ENCODE measurements around the gene KCNN2.

DNA sequence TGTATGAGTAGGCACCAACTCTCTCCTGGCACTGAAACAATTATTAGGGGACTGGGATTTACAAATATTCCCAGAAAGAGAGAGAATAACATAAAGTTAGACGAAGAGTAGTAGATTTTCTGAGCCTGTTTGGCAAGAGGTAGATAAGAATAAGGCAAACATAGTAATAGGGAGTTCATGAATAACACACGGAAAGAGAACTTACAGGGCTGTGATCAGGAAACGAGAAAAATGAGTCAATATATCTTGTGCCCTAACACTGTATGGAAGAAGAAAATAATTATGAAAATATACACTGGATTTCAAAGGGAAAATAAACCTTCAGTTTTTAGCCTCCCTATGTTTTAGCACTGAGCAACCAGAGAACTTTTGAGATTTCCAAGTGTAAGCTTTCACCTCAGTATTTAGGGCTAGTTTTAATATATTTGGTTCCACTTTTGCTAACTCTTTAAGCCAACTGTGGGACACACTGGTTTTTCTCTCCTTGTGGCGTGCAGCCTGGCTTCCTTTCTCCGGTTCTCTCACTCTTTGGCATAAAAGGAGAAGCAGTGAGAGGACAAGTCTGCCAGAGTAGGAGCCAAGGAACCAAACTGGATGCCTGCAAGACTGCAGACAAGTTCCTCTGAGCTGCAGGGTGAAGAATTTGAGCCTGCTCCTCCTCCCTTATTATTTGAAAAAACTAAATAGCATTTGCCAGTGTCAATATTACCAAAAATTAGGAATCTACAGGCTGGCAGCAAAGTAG is 6.6 kb upstream of the KCNN2 start:
- TF ChIP-seq, protein P1, sequence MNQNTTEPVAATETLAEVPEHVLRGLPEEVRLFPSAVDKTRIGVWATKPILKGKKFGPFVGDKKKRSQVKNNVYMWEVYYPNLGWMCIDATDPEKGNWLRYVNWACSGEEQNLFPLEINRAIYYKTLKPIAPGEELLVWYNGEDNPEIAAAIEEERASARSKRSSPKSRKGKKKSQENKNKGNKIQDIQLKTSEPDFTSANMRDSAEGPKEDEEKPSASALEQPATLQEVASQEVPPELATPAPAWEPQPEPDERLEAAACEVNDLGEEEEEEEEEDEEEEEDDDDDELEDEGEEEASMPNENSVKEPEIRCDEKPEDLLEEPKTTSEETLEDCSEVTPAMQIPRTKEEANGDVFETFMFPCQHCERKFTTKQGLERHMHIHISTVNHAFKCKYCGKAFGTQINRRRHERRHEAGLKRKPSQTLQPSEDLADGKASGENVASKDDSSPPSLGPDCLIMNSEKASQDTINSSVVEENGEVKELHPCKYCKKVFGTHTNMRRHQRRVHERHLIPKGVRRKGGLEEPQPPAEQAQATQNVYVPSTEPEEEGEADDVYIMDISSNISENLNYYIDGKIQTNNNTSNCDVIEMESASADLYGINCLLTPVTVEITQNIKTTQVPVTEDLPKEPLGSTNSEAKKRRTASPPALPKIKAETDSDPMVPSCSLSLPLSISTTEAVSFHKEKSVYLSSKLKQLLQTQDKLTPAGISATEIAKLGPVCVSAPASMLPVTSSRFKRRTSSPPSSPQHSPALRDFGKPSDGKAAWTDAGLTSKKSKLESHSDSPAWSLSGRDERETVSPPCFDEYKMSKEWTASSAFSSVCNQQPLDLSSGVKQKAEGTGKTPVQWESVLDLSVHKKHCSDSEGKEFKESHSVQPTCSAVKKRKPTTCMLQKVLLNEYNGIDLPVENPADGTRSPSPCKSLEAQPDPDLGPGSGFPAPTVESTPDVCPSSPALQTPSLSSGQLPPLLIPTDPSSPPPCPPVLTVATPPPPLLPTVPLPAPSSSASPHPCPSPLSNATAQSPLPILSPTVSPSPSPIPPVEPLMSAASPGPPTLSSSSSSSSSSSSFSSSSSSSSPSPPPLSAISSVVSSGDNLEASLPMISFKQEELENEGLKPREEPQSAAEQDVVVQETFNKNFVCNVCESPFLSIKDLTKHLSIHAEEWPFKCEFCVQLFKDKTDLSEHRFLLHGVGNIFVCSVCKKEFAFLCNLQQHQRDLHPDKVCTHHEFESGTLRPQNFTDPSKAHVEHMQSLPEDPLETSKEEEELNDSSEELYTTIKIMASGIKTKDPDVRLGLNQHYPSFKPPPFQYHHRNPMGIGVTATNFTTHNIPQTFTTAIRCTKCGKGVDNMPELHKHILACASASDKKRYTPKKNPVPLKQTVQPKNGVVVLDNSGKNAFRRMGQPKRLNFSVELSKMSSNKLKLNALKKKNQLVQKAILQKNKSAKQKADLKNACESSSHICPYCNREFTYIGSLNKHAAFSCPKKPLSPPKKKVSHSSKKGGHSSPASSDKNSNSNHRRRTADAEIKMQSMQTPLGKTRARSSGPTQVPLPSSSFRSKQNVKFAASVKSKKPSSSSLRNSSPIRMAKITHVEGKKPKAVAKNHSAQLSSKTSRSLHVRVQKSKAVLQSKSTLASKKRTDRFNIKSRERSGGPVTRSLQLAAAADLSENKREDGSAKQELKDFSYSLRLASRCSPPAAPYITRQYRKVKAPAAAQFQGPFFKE (tag by site-specific recombination; IDR thresholded peaks at IDR 0.05; ENCODE audit: borderline replicate concordance), result no peak
- TF ChIP-seq, protein P2, sequence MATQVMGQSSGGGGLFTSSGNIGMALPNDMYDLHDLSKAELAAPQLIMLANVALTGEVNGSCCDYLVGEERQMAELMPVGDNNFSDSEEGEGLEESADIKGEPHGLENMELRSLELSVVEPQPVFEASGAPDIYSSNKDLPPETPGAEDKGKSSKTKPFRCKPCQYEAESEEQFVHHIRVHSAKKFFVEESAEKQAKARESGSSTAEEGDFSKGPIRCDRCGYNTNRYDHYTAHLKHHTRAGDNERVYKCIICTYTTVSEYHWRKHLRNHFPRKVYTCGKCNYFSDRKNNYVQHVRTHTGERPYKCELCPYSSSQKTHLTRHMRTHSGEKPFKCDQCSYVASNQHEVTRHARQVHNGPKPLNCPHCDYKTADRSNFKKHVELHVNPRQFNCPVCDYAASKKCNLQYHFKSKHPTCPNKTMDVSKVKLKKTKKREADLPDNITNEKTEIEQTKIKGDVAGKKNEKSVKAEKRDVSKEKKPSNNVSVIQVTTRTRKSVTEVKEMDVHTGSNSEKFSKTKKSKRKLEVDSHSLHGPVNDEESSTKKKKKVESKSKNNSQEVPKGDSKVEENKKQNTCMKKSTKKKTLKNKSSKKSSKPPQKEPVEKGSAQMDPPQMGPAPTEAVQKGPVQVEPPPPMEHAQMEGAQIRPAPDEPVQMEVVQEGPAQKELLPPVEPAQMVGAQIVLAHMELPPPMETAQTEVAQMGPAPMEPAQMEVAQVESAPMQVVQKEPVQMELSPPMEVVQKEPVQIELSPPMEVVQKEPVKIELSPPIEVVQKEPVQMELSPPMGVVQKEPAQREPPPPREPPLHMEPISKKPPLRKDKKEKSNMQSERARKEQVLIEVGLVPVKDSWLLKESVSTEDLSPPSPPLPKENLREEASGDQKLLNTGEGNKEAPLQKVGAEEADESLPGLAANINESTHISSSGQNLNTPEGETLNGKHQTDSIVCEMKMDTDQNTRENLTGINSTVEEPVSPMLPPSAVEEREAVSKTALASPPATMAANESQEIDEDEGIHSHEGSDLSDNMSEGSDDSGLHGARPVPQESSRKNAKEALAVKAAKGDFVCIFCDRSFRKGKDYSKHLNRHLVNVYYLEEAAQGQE (tag by site-specific recombination; IDR thresholded peaks at IDR 0.05), result no peak
- no peak for TF ChIP-seq ZNF660 (tag by site-specific recombination; IDR thresholded peaks at IDR 0.05)
- TF ChIP-seq, protein P3, sequence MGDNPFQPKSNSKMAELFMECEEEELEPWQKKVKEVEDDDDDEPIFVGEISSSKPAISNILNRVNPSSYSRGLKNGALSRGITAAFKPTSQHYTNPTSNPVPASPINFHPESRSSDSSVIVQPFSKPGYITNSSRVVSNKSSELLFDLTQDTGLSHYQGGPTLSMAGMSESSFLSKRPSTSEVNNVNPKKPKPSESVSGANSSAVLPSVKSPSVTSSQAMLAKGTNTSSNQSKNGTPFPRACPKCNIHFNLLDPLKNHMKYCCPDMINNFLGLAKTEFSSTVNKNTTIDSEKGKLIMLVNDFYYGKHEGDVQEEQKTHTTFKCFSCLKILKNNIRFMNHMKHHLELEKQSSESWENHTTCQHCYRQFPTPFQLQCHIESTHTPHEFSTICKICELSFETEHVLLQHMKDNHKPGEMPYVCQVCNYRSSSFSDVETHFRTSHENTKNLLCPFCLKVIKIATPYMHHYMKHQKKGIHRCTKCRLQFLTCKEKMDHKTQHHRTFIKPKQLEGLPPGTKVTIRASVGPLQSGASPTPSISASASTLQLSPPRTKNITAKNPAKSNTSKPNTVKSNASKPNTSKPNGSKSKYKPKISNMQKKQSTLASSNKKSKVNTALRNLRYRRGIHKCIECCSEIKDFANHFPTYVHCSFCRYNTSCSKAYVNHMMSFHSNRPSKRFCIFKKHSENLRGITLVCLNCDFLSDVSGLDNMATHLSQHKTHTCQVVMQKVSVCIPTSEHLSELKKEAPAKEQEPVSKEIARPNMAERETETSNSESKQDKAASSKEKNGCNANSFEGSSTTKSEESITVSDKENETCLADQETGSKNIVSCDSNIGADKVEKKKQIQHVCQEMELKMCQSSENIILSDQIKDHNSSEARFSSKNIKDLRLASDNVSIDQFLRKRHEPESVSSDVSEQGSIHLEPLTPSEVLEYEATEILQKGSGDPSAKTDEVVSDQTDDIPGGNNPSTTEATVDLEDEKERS (tag by site-specific recombination; IDR thresholded peaks at IDR 0.05), result no peak
- no peak for TF ChIP-seq ZBTB1 (tag by site-specific recombination; IDR thresholded peaks at IDR 0.05)
- no peak for TF ChIP-seq ZBTB7A (tag by site-specific recombination; IDR thresholded peaks at IDR 0.05; ENCODE audit: low read depth)
- TF ChIP-seq KLF7 (tag by site-specific recombination; IDR thresholded peaks at IDR 0.05; ENCODE audit: borderline replicate concordance), result no peak
- no peak for TF ChIP-seq ZBTB8A (tag by site-specific recombination; IDR thresholded peaks at IDR 0.05)
- no peak for TF ChIP-seq ZNF350 (tag by site-specific recombination; IDR thresholded peaks at IDR 0.05)
- TF ChIP-seq, protein P4, sequence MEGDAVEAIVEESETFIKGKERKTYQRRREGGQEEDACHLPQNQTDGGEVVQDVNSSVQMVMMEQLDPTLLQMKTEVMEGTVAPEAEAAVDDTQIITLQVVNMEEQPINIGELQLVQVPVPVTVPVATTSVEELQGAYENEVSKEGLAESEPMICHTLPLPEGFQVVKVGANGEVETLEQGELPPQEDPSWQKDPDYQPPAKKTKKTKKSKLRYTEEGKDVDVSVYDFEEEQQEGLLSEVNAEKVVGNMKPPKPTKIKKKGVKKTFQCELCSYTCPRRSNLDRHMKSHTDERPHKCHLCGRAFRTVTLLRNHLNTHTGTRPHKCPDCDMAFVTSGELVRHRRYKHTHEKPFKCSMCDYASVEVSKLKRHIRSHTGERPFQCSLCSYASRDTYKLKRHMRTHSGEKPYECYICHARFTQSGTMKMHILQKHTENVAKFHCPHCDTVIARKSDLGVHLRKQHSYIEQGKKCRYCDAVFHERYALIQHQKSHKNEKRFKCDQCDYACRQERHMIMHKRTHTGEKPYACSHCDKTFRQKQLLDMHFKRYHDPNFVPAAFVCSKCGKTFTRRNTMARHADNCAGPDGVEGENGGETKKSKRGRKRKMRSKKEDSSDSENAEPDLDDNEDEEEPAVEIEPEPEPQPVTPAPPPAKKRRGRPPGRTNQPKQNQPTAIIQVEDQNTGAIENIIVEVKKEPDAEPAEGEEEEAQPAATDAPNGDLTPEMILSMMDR (tag by site-specific recombination; IDR thresholded peaks at IDR 0.05), result no peak
- TF ChIP-seq SETDB1 (IDR thresholded peaks at IDR 0.05; ENCODE audit: insufficient read length, low read length), result no peak
- no peak for TF ChIP-seq ZBTB17 (tag by site-specific recombination; IDR thresholded peaks at IDR 0.05)
